Trophoblast cell (in vitro differentiated cells and primary cell): ENCODE measurements around the gene BAIAP2.

ENCODE experiments used
- DNase-seq, 2 donors: peaks; one replicate each; pipeline ENCODE4 v3.0.0-alpha.2; 2016
- H2AFZ ChIP-seq: 2 replicates; pipeline ENCODE4 v1.6.1; 2013; ENCODE audit warnings: low read length, moderate library complexity, mild to moderate bottlenecking; ENCODE audit not compliant: insufficient read depth, poor library complexity
- H2AK5ac ChIP-seq: 2 replicates; pipeline ENCODE4 v1.6.1; 2013; ENCODE audit warnings: mild to moderate bottlenecking, low read length
- H2BK120ac ChIP-seq: 2 replicates; pipeline ENCODE4 v1.6.1; 2013; ENCODE audit warnings: low read length, mild to moderate bottlenecking, moderate library complexity; ENCODE audit not compliant: insufficient read depth, poor library complexity
- H2BK12ac ChIP-seq: 2 replicates; pipeline ENCODE4 v1.6.1; 2013; ENCODE audit warnings: mild to moderate bottlenecking, low read length, moderate library complexity
- H2BK5ac ChIP-seq: 2 replicates; pipeline ENCODE4 v1.6.1; 2013; ENCODE audit warnings: low read length, low read depth, moderate library complexity, mild to moderate bottlenecking; ENCODE audit not compliant: poor library complexity
- H3K14ac ChIP-seq: 2 replicates; pipeline ENCODE4 v1.6.1; 2013; ENCODE audit warnings: mild to moderate bottlenecking, low read length
- H3K18ac ChIP-seq: 2 replicates; pipeline ENCODE4 v1.6.1; 2013; ENCODE audit warnings: mild to moderate bottlenecking, low read length
- H3K23ac ChIP-seq: 2 replicates; pipeline ENCODE4 v1.6.1; 2013; ENCODE audit warnings: low read length
- H3K27ac ChIP-seq: 2 replicates; pipeline ENCODE4 v1.5.1; 2013; ENCODE audit warnings: low read depth, mild to moderate bottlenecking, inconsistent platforms, low read length, moderate library complexity
- H3K27me3 ChIP-seq: 2 replicates; pipeline ENCODE4 v1.6.1; 2013; ENCODE audit warnings: inconsistent platforms, mild to moderate bottlenecking, low read length, moderate library complexity; ENCODE audit not compliant: insufficient read depth
- H3K36me3 ChIP-seq, 2 experiments: 1 replicate in 1 of 2; 2 replicates in 1 of 2; pipeline ENCODE4 v1.6.1; 2013; ENCODE audit warnings: low read length in 2 of 2, mild to moderate bottlenecking in 2 of 2, moderate library complexity in 1 of 2; ENCODE audit not compliant: insufficient read depth in 2 of 2, control insufficient read depth in 1 of 2
- H3K4ac ChIP-seq: 2 replicates; pipeline ENCODE4 v1.6.1; 2013; ENCODE audit warnings: low read depth, mild to moderate bottlenecking, low read length, moderate library complexity
- H3K4me1 ChIP-seq, 2 experiments: 1 replicate in 1 of 2; 2 replicates in 1 of 2; pipeline ENCODE4 v1.6.1; 2013; ENCODE audit warnings: low read length in 2 of 2, mild to moderate bottlenecking in 2 of 2, moderate library complexity in 1 of 2; ENCODE audit not compliant: insufficient read depth in 2 of 2, control insufficient read depth in 1 of 2
- H3K4me2 ChIP-seq: 2 replicates; pipeline ENCODE4 v1.6.1; 2013; ENCODE audit warnings: inconsistent platforms, mild to moderate bottlenecking, low read length, moderate library complexity
- H3K4me3 ChIP-seq: 2 replicates; pipeline ENCODE4 v1.5.1; 2013; ENCODE audit warnings: mild to moderate bottlenecking, low read depth, low read length, inconsistent platforms
- H3K79me1 ChIP-seq: one replicate; pipeline ENCODE4 v1.6.1; 2013; ENCODE audit warnings: low read length
- H3K79me2 ChIP-seq: 2 replicates; pipeline ENCODE4 v1.6.1; 2013; ENCODE audit warnings: low read length, mild to moderate bottlenecking; ENCODE audit not compliant: control insufficient read depth, insufficient read depth, poor library complexity
- H3K9ac ChIP-seq: 2 replicates; pipeline ENCODE4 v1.6.1; 2013; ENCODE audit warnings: mild to moderate bottlenecking, low read length
- H3K9me3 ChIP-seq: 2 replicates; pipeline ENCODE4 v1.6.1; 2013; ENCODE audit warnings: low read depth, mild to moderate bottlenecking, control low read depth, inconsistent platforms, low read length; ENCODE audit not compliant: insufficient read depth
- H4K12ac ChIP-seq: 2 replicates; pipeline ENCODE4 v1.6.1; 2013; ENCODE audit warnings: low read depth, mild to moderate bottlenecking, low read length, moderate library complexity
- H4K8ac ChIP-seq: 2 replicates; pipeline ENCODE4 v1.6.1; 2013; ENCODE audit warnings: low read depth, mild to moderate bottlenecking, low read length, moderate library complexity
- H4K91ac ChIP-seq: one replicate; pipeline ENCODE4 v1.6.1; 2013; ENCODE audit warnings: low read depth, mild to moderate bottlenecking, low read length, moderate library complexity
- WGBS: extraction: QIAGEN DNeasy Blood & Tissue Kit; methylation state at CpG from one replicate; pipeline ENCODE4 v1.1.7; 2013; ENCODE audit warnings: missing lambda C conversion rate; ENCODE audit not compliant: insufficient read length, insufficient coverage; ENCODE audit errors: extremely low coverage; 5-methylcytosine and 5-hydroxymethylcytosine counted together

The BAIAP2 gene

DNA sequence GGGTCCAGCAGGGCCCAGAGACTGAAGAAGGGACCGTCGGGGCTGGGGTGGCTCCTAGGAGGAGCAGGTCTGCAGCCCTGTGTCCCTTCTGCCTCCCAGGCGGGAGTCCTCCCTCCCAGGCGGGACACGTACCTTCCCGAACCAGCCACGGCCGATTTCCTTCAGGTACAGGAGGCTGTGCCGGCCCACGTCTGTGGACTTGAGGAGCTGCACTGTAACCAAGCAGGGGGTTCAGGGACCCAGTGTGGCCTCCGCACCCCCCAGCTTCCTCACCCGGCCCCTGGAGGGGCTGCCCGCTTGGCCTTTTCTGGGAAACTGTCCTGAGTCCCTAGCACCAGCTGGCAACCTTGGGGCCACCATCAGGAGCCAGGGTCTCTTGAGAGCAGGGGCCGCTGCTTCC, 93.4 kb downstream of the BAIAP2 start:
- Histone ChIP-seq H2BK12ac (no peak overlapping the region), H3K18ac (no peak overlapping the region), H3K36me3 (no peaks in the 10 kb centered on the region), H3K9me3 (peaks cover 4% of the 10 kb centered on the region), H3K9ac (no peak overlapping the region), H3K27ac (no peak overlapping the region), H3K4me3 (no peak overlapping the region), H2AK5ac (no peak overlapping the region), H3K23ac (no peak overlapping the region), H3K4ac (no peak overlapping the region), H3K14ac (no peak overlapping the region), H3K4me2 (no peak overlapping the region), H3K27me3 (no peaks in the 10 kb centered on the region), H3K4me1 (no peaks in the 10 kb centered on the region), H3K79me2 (no peaks in the 10 kb centered on the region), H4K8ac (no peak overlapping the region), H2BK120ac (no peak overlapping the region), H3K79me1 (no peaks in the 10 kb centered on the region), H4K91ac (no peak overlapping the region), H4K12ac (no peak overlapping the region), H2AFZ (no peak overlapping the region), H2BK5ac (no peak overlapping the region)
- WGBS = no CpG with 5 or more reads among the region's 14 CpGs
- no peak for DNase-seq

DNA sequence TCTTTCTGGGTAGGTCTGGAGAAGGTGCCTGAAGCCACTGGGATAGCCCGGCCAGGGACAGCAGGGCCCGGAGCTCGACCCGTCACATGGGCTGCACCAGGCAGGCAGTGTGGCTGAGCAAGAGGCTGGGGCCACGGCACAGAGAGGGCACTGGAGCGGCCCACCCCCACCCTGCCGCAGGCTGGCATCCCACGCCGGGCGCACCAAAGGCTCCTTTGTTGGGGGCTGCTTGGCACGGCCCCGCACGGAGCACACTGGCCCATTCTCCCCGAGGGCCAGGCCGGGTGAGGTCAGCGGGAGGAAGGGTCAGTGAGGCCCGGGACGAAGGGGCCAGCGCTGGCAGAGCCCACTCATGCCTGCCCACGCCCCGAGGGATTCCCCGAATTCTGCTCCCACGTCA, 93.8 kb downstream of the BAIAP2 start:
- H4K12ac ChIP-seq = no peak overlapping the region
- H2AK5ac ChIP-seq = no peak overlapping the region
- H3K18ac ChIP-seq = no peak overlapping the region
- H2BK120ac ChIP-seq = no peak overlapping the region
- no peak overlapping the region for H3K4ac ChIP-seq
- H2BK12ac ChIP-seq = no peak overlapping the region
- H3K9ac ChIP-seq = no peak overlapping the region
- no peak overlapping the region for H2AFZ ChIP-seq
- no peaks in the 10 kb centered on the region for H3K27me3 ChIP-seq
- no peaks in the 10 kb centered on the region for H3K4me1 ChIP-seq
- no peak overlapping the region for H3K4me2 ChIP-seq
- H3K79me1 ChIP-seq = no peaks in the 10 kb centered on the region
- no peaks in the 10 kb centered on the region for H3K79me2 ChIP-seq
- peaks cover 2% of the 10 kb centered on the region for H3K9me3 ChIP-seq
- H3K14ac ChIP-seq = no peak overlapping the region
- H3K36me3 ChIP-seq = no peaks in the 10 kb centered on the region
- no peak overlapping the region for H4K8ac ChIP-seq
- WGBS = no CpG with 5 or more reads among the region's 23 CpGs
- H4K91ac ChIP-seq = no peak overlapping the region
- H2BK5ac ChIP-seq = no peak overlapping the region
- no peak overlapping the region for H3K23ac ChIP-seq
- DNase-seq = no peak
- H3K4me3 ChIP-seq = no peak overlapping the region
- H3K27ac ChIP-seq = no peak overlapping the region

- no peaks in the 10 kb centered on the region for H3K36me3 ChIP-seq
- no peak overlapping the region for H3K23ac ChIP-seq
- H4K91ac ChIP-seq = no peak overlapping the region
- H3K4me3 ChIP-seq = no peak overlapping the region
- H3K4me2 ChIP-seq = no peak overlapping the region
- no peak overlapping the region for H2AK5ac ChIP-seq
- no peaks in the 10 kb centered on the region for H3K27me3 ChIP-seq
- H2BK120ac ChIP-seq = no peak overlapping the region
- H3K27ac ChIP-seq = no peak overlapping the region
- no CpG with 5 or more reads among the region's 11 CpGs for whole genome bisulfite sequencing
- no peak overlapping the region for H3K4ac ChIP-seq
- H4K12ac ChIP-seq = no peak overlapping the region
- no peak overlapping the region for H3K14ac ChIP-seq
- no peak overlapping the region for H2BK5ac ChIP-seq
- no peaks in the 10 kb centered on the region for H3K79me2 ChIP-seq
- no peak overlapping the region for H4K8ac ChIP-seq
- H3K18ac ChIP-seq = no peak overlapping the region
- H2BK12ac ChIP-seq = no peak overlapping the region
- H3K79me1 ChIP-seq = no peaks in the 10 kb centered on the region
- no peak overlapping the region for H2AFZ ChIP-seq
- peaks cover 2% of the 10 kb centered on the region for H3K9me3 ChIP-seq
- peaks cover under 1 to 1% of the 10 kb centered on the region in 2 experiments for H3K4me1 ChIP-seq
- no peak overlapping the region for H3K9ac ChIP-seq
- DNase-seq = no peak
Observed at GRCh38 chr17:81129289-81129688, 94.3 kb downstream of the BAIAP2 start.

GRCh38 chr17:81129711-81130367, 94.9 kb downstream of the BAIAP2 start:
- H2BK120ac ChIP-seq = no peak overlapping the region
- no peak for DNase-seq
- H4K8ac ChIP-seq = no peak overlapping the region
- H2AFZ ChIP-seq = no peak overlapping the region
- no peaks in the 10 kb centered on the region for H3K79me1 ChIP-seq
- no peaks in the 10 kb centered on the region for H3K36me3 ChIP-seq
- no peak overlapping the region for H3K4ac ChIP-seq
- no peak overlapping the region for H3K27ac ChIP-seq
- H2BK12ac ChIP-seq = no peak overlapping the region
- H3K18ac ChIP-seq = no peak overlapping the region
- no peaks in the 10 kb centered on the region for H3K79me2 ChIP-seq
- no CpG with 5 or more reads among the region's 14 CpGs for WGBS
- no peak overlapping the region for H3K23ac ChIP-seq
- H3K9ac ChIP-seq = no peak overlapping the region
- H3K14ac ChIP-seq = no peak overlapping the region
- peaks cover 2 to 3% of the 10 kb centered on the region in 2 experiments for H3K4me1 ChIP-seq
- no peak overlapping the region for H3K4me2 ChIP-seq
- no peaks in the 10 kb centered on the region for H3K9me3 ChIP-seq
- no peak overlapping the region for H4K91ac ChIP-seq
- H3K27me3 ChIP-seq = no peaks in the 10 kb centered on the region
- H3K4me3 ChIP-seq = no peak overlapping the region
- no peak overlapping the region for H2AK5ac ChIP-seq
- H2BK5ac ChIP-seq = no peak overlapping the region
- no peak overlapping the region for H4K12ac ChIP-seq
